ENCODE measurements around the gene BBS2. TPM values are rescaled to one million over a fixed set of nuclear protein-coding genes. Genes with fewer than 3 reads are reported as not detected.
A peak's percentile ranks its signal among the peaks of the same experiment; 100 is the strongest.

Gene BBS2
- total RNA-seq, 2 donors from 2014 or later: 25.7 to 27.6 TPM

DNA sequence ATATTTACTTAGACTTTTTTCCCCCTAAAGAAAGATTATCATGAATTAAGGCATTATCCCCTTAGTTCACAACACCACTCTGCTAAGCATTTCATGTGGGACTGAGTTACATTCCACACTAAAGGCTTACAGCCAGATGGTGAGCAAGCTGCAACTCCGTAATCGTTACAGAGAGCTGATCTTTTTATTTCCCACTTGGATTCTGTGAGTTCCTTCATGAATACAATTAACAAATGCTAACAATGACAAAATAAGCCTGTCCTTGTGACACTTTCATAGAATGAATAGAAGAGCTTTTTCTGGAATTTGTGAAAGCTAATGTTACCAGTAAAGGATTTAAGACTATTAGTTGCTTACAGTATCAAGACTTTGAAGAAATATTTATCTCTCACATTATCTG, 59.7 kb downstream of the BBS2 start:
- H3K27me3 Mint-ChIP-seq (ENCODE audit: low read depth): no peaks in the 10 kb centered on the region
- H3K36me3 Mint-ChIP-seq (ENCODE audit: insufficient read depth in 2 of 2): peaks cover 9 to 20% of the 10 kb centered on the region in 2 donors
- ATAC-seq (replicated peaks in 1 of 2) (no peak), DNase-seq (no peak)
- no peaks in the 10 kb centered on the region for H3K9me3 Mint-ChIP-seq
- H3K4me3 Mint-ChIP-seq: no peak overlapping the region
- H3K4me1 Mint-ChIP-seq (ENCODE audit: low read depth): peaks cover 10% of the 10 kb centered on the region
- H3K27ac Mint-ChIP-seq: no peak overlapping the region

- H3K4me3 Mint-ChIP-seq: no peak overlapping the region
- ATAC-seq (replicated peaks in 1 of 2) (no peak), DNase-seq (no peak)
- no peaks in the 10 kb centered on the region for H3K27me3 Mint-ChIP-seq (ENCODE audit: low read depth)
- peaks cover 10% of the 10 kb centered on the region for H3K4me1 Mint-ChIP-seq (ENCODE audit: low read depth)
- no peak overlapping the region for H3K27ac Mint-ChIP-seq
- H3K9me3 Mint-ChIP-seq: no peaks in the 10 kb centered on the region
- peaks cover 13 to 31% of the 10 kb centered on the region in 2 donors for H3K36me3 Mint-ChIP-seq (ENCODE audit: insufficient read depth in 2 of 2)
Observed at GRCh38 chr16:56457927-56458470, 61.8 kb downstream of the BBS2 start.

DNA sequence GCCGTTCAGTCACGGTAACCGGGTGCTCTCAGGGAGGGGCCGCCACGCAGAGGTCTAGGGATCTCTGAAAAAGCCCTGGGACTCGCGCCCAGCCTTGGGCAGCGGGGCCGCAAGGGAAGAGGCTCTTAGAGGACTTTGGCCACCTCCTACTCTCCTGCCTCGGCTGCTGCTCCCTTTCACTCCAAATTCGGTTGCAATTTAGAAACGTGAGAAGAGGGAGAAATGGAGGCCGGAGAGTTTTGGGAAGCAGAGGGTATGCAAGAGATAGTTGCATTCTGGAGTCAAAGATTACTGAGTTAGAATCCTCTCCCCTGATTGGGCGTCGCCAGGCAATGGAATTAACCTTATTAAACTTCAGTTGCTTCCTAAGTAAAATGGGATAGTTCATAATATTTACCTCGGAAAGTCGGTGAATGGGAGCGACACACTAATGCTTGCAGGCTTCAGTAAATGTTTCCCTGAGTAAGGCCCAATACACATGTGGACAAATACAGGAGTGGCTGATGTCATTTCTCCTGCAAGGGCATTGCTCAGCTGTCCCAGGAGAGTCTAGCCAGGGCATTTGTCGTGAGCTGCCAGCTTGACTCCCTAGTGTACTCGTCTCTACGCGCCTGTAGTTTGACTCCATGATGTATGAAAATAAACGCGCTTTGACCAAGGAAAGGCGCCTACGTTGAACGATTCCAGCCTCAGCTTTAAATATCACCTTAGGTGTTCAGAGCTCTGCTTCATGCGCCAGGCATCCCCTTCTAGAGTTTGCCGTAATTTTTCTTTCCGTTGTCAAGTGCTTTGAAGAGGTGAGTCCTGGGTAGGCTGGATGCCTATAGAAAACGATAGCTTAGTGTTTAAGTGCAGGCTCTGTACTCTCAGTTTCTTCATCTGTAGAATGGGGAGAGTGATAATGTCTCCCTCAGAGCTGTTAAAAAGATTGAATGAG, 67.8 kb downstream of the BBS2 start:
- Mint-ChIP-seq H3K36me3 (ENCODE audit: insufficient read depth in 2 of 2) (peaks cover 20 to 43% of the 10 kb centered on the region in 2 donors), H3K27ac (peak overlapping the region; percentile 100), H3K9me3 (no peaks in the 10 kb centered on the region), H3K4me1 (ENCODE audit: low read depth) (peaks cover 56% of the 10 kb centered on the region), H3K27me3 (ENCODE audit: low read depth) (no peaks in the 10 kb centered on the region), H3K4me3 (peak overlapping the region; percentile 92 to 93)
- ATAC-seq (replicated peaks in 1 of 2) (peak; percentile 27 to 40), DNase-seq (peak; percentile 6 to 10)

DNA sequence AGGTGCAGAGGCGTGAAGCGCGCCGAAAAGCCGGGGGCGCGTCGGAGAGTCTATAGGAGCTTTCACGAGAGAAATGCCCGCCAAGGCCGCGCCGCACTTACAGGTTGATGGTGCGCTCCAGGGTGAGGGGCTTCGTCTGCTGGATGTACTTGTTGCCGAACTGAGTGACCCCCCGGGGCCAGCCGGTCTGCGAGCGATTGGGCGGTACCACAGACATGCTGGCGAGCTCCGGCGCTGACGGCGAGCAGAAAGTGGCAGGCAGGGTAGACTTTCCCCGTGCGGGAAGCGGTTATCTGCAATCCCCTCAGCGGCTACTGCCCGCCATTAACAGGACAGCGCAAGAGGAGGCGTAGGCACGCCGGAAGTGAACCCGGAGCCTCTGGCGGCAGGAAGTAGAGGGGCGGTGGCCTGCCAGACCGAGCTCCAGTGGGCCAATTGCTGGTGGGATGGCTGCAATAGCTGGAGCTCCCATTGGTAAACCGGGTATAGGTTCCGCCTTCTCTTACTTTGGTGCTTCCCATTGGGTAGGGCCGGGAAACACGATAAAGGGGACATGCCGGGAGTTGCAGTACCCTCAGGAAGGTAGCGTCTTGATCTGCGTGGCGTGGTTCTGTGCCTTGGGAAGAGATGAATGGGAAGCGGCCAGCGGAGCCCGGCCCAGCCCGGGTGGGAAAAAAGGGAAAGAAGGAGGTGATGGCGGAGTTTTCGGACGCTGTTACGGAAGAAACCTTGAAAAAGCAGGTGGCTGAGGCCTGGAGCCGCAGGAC, 68.7 kb downstream of the BBS2 start, which contains the start of the genes NUDT21 and OGFOD1:
Gene NUDT21 (minus strand): TSS at position 347 of the 767 bp plus-strand sequence. CDS start 130 bp downstream, at position 217.
Gene OGFOD1 (plus strand): TSS at position 569 of the 767 bp plus-strand sequence. CDS start 59 bp downstream, at position 628.
- peaks cover 17 to 43% of the 10 kb centered on the region in 2 donors for H3K36me3 Mint-ChIP-seq (ENCODE audit: insufficient read depth in 2 of 2)
- H3K27me3 Mint-ChIP-seq (ENCODE audit: low read depth): no peaks in the 10 kb centered on the region

GRCh38 chr16:56450275-56450985, 69.4 kb downstream of the BBS2 start:
- peak overlapping the region; percentile 92 to 93 for H3K4me3 Mint-ChIP-seq
- H3K27ac Mint-ChIP-seq: peak overlapping the region; percentile 100
- H3K36me3 Mint-ChIP-seq (ENCODE audit: insufficient read depth in 2 of 2): peaks cover 13 to 40% of the 10 kb centered on the region in 2 donors
- DNase-seq (peak in 1 of 2 donors; percentile 17), ATAC-seq (replicated peaks in 1 of 2) (peak; percentile 14 to 53)
- H3K27me3 Mint-ChIP-seq (ENCODE audit: low read depth): no peaks in the 10 kb centered on the region
- H3K9me3 Mint-ChIP-seq: no peaks in the 10 kb centered on the region
- H3K4me1 Mint-ChIP-seq (ENCODE audit: low read depth): peaks cover 50% of the 10 kb centered on the region

More for the DNA sequence above, 68.7 kb downstream of the BBS2 start, which contains the start of the genes NUDT21 and OGFOD1:
- ATAC-seq (replicated peaks in 1 of 2): peak; percentile 93 to 96
- DNase-seq: peak; percentile 92 to 95
- peaks cover 57% of the 10 kb centered on the region for H3K4me1 Mint-ChIP-seq (ENCODE audit: low read depth)
- H3K4me3 Mint-ChIP-seq: peak within 1 kb of the TSS; percentile 92 to 93
- peak within 1 kb of the TSS; percentile 100 for H3K27ac Mint-ChIP-seq
- no peaks in the 10 kb centered on the region for H3K9me3 Mint-ChIP-seq

DNA sequence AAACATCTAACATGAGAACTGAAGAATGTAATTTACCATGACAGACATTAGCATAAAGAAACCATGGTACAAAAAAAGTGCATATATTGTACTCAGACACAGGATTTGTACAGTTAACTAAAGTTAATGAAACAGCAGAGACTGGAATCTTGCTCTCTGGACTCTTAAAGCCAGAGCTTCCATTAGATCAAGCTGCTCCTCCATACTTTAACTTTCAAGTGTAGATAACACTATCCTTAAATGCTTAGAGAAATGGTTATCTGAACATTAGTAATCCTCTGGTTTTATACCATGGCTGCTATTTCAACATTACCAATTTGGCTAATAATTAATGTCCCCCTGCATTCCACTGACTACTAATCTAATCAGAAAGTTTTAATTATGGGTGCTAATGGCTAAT, 71.8 kb downstream of the BBS2 start:
- ATAC-seq (replicated peaks in 1 of 2): no peak
- DNase-seq: no peak
- H3K36me3 Mint-ChIP-seq (ENCODE audit: insufficient read depth in 2 of 2): peaks cover 9 to 32% of the 10 kb centered on the region in 2 donors
- no peaks in the 10 kb centered on the region for H3K27me3 Mint-ChIP-seq (ENCODE audit: low read depth)
- H3K4me1 Mint-ChIP-seq (ENCODE audit: low read depth): peaks cover 48% of the 10 kb centered on the region
- H3K4me3 Mint-ChIP-seq: peak overlapping the region; percentile 92 to 93
- H3K27ac Mint-ChIP-seq: peak overlapping the region; percentile 100
- no peaks in the 10 kb centered on the region for H3K9me3 Mint-ChIP-seq

DNA sequence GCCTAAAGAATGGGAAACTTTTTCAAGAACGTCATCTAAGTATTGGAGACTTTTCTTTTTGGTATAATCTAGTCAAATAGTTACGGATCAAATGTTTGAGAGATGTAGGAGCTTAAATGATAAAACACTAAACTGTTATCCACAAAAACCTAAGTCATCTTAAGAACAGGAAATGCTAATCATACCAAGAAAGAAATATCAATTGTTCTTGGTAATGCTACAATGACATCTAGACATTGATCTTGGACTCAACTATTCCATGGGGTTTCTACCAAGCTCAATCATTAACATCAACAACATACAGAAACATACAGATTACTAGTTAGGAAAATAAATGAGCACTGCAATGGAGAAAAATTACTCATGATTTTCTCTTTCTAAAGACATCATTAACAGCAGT, 72.5 kb downstream of the BBS2 start:
- peak overlapping the region; percentile 92 to 93 for H3K4me3 Mint-ChIP-seq
- no peaks in the 10 kb centered on the region for H3K27me3 Mint-ChIP-seq (ENCODE audit: low read depth)
- H3K4me1 Mint-ChIP-seq (ENCODE audit: low read depth): peaks cover 41% of the 10 kb centered on the region
- ATAC-seq (replicated peaks in 1 of 2) (peak in 1 of 2 donors; percentile 16), DNase-seq (no peak)
- peak overlapping the region; percentile 100 for H3K27ac Mint-ChIP-seq
- peaks cover 12 to 37% of the 10 kb centered on the region in 2 donors for H3K36me3 Mint-ChIP-seq (ENCODE audit: insufficient read depth in 2 of 2)
- H3K9me3 Mint-ChIP-seq: no peaks in the 10 kb centered on the region

DNA sequence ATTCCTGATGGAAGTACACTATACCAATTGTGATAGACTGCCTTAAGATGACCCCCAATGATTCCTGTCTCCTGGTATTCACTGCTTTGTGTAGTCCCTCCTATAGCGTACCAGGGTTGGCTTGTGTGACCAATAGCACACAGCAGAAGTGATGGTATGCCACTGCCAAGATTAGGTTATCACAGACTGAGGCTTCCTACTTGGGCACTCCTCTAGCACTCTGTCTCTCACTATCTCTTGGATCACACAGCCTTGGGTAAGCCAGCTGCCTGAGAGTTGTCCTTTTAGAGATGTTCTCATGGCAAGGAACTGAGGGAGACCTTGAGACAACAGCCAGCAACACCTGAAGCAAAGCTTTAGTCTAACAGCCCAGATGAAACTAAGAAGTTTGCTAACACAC, 81.8 kb downstream of the BBS2 start:
- Mint-ChIP-seq H3K27ac (peak overlapping the region; percentile 59), H3K4me1 (ENCODE audit: low read depth) (no peaks in the 10 kb centered on the region), H3K27me3 (ENCODE audit: low read depth) (no peaks in the 10 kb centered on the region), H3K9me3 (no peaks in the 10 kb centered on the region), H3K36me3 (ENCODE audit: insufficient read depth in 2 of 2) (peaks cover 11 to 28% of the 10 kb centered on the region in 2 donors), H3K4me3 (no peak overlapping the region)
- ATAC-seq (replicated peaks in 1 of 2): peak in 1 of 2 donors; percentile 23
- DNase-seq: no peak

DNA sequence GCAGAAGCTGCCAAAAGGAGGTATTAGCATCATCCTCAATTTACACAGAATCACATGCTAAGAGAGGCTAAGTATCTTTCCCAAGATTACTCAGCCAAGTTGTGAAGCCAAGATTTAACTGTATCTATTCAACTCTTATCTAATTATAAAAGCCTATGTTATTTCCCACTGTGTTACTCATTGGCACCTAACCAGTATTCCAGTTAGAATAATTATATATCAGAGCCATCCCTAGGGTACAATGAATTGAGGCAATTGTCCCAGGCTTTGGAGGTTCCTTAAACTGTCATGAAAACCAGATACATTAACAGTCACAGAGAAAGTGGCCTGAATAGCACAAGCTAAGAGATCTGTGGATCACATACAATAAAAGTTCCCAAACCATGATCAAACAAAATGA, 83.6 kb downstream of the BBS2 start:
- Mint-ChIP-seq H3K4me3 (no peak overlapping the region), H3K27ac (peak overlapping the region; percentile 84), H3K4me1 (ENCODE audit: low read depth) (no peaks in the 10 kb centered on the region), H3K9me3 (no peaks in the 10 kb centered on the region), H3K27me3 (ENCODE audit: low read depth) (no peaks in the 10 kb centered on the region), H3K36me3 (ENCODE audit: insufficient read depth in 2 of 2) (peaks cover 8 to 29% of the 10 kb centered on the region in 2 donors)
- ATAC-seq (replicated peaks in 1 of 2) (no peak), DNase-seq (no peak)

Other genes starting within 250 kb of the BBS2 start
- 10 to 100 TPM; 70.1 to 75.0 TPM for gene AMFR, start 94.5 kb downstream of the BBS2 start, total RNA-seq
- gene NUDT21, start 68.7 kb downstream of the BBS2 start, total RNA-seq: 100 to 1,000 TPM; 304 to 350 TPM
- 10 to 100 TPM; 62.6 to 66.1 TPM for gene OGFOD1, start 68.5 kb downstream of the BBS2 start, total RNA-seq
- not detected for gene MT4, start 45.0 kb upstream of the BBS2 start, total RNA-seq
- gene MT3, start 69.5 kb upstream of the BBS2 start, total RNA-seq: 1 to 10 TPM; 3.9 to 6.8 TPM
- 100 to 1,000 TPM; 391 to 529 TPM for gene MT2A, start 88.6 kb upstream of the BBS2 start, total RNA-seq
- 100 to 1,000 TPM in 1 of 2 donors, 10 to 100 TPM in 1; 94.7 to 204 TPM for gene MT1E, start 105.8 kb upstream of the BBS2 start, total RNA-seq
- gene MT1M, start 112.6 kb upstream of the BBS2 start, total RNA-seq: under 1 TPM in 1 of 2 donors, not detected in 1; 0.91 TPM
- gene MT1A, start 118.6 kb upstream of the BBS2 start, total RNA-seq: 1 to 10 TPM in 1 of 2 donors, under 1 TPM in 1; 0.74 to 1.5 TPM
- not detected for gene MT1B, start 131.9 kb upstream of the BBS2 start, total RNA-seq
- 10 to 100 TPM; 39.1 to 48.4 TPM for gene MT1F, start 137.9 kb upstream of the BBS2 start, total RNA-seq
- gene MT1G, start 148.0 kb upstream of the BBS2 start, total RNA-seq: 10 to 100 TPM; 26.8 to 45.6 TPM
- gene MT1H, start 149.8 kb upstream of the BBS2 start, total RNA-seq: 10 to 100 TPM in 1 of 2 donors, 1 to 10 TPM in 1; 9.6 to 37.5 TPM
- 10 to 100 TPM; 39.4 to 39.8 TPM for gene MT1X, start 162.4 kb upstream of the BBS2 start, total RNA-seq
- 100 to 1,000 TPM; 112 to 155 TPM for gene NUP93, start 210.1 kb upstream of the BBS2 start, total RNA-seq

Measured in activated T-cell treated with anti-CD3 and anti-CD28 coated beads, Interleukin-2, amount 50 U/mL, for 72 hours (primary cell).